CD14-positive monocyte (primary cell): Measurements from ENCODE around the gene PRCD. TPM values are rescaled to one million over a fixed set of nuclear protein-coding genes. Genes with fewer than 3 reads are reported as not detected.

ENCODE experiments used
- DNase-seq, 3 donors: peaks; one replicate each; pipeline ENCODE4 v3.0.0-alpha.2; 2011 to 2022
- H2AFZ ChIP-seq: 2 replicates; pipeline ENCODE4 v1.6.0; 2012; ENCODE audit warnings: mild to moderate bottlenecking, low read depth, low read length, inconsistent platforms; ENCODE audit not compliant: insufficient read depth, poor library complexity, severe bottlenecking
- H3K27ac ChIP-seq, 2 donors: 1 replicate in 1 of 2; 2 replicates in 1 of 2; pipeline ENCODE4 v1.5.1; 2012 to 2013; ENCODE audit warnings: low read length in 2 of 2, control low read depth in 1 of 2, inconsistent platforms in 1 of 2, low read depth in 1 of 2, mild to moderate bottlenecking in 1 of 2
- H3K27me3 ChIP-seq, 2 donors: one replicate each; pipeline versions ENCODE4 v1.6.0 to v1.6.1; 2011 to 2013; ENCODE audit warnings: low read length in 2 of 2; ENCODE audit not compliant: control insufficient read depth in 2 of 2, insufficient read depth in 2 of 2
- H3K36me3 ChIP-seq, 2 donors: replicated peaks in 1 of 2; 1 replicate in 1 of 2; 2 replicates in 1 of 2; pipeline versions ENCODE4 v1.5.1 to v1.6.1; 2012 to 2013; ENCODE audit warnings: low read length in 2 of 2, control low read depth in 1 of 2, inconsistent platforms in 1 of 2, mild to moderate bottlenecking in 1 of 2; ENCODE audit not compliant: insufficient read depth in 2 of 2, control insufficient read depth in 1 of 2
- H3K4me1 ChIP-seq, 2 donors: 1 replicate in 1 of 2; 2 replicates in 1 of 2; pipeline versions ENCODE4 v1.5.1 to v1.6.1; 2012 to 2013; ENCODE audit warnings: low read length in 2 of 2, control low read depth in 1 of 2, inconsistent platforms in 1 of 2, mild to moderate bottlenecking in 1 of 2, moderate library complexity in 1 of 2; ENCODE audit not compliant: insufficient read depth in 2 of 2, control insufficient read depth in 1 of 2
- H3K4me2 ChIP-seq: replicated peaks from 2 replicates; pipeline ENCODE3; 2012; ENCODE audit warnings: low read length, moderate library complexity, mild to moderate bottlenecking; ENCODE audit not compliant: poor library complexity, severe bottlenecking; ENCODE audit errors: extremely low read depth
- H3K4me3 ChIP-seq, 3 experiments: fragments of 200-600 bp in 1 of 3; sonication (generic) in 1 of 3; replicated peaks in 1 of 3; 1 replicate in 2 of 3; 2 replicates in 1 of 3; pipeline ENCODE4 v1.5.1; 2011 to 2013; ENCODE audit warnings: low read length in 3 of 3, mild to moderate bottlenecking in 3 of 3, control low read depth in 2 of 3, low read depth in 2 of 3, inconsistent platforms in 1 of 3, moderate library complexity in 1 of 3
- H3K79me2 ChIP-seq: 2 replicates; pipeline ENCODE4 v1.6.0; 2012; ENCODE audit warnings: mild to moderate bottlenecking, control low read depth, inconsistent platforms, low read length, moderate library complexity; ENCODE audit not compliant: insufficient read depth
- H3K9ac ChIP-seq: 2 replicates; pipeline ENCODE4 v1.6.0; 2017; ENCODE audit warnings: low read length, mild to moderate bottlenecking; ENCODE audit not compliant: insufficient read depth, poor library complexity, severe bottlenecking
- H3K9me3 ChIP-seq, 2 donors: replicated peaks in 1 of 2; 1 replicate in 1 of 2; 2 replicates in 1 of 2; pipeline versions ENCODE4 v1.5.1 to v1.6.1; 2012 to 2013; ENCODE audit warnings: low read length in 2 of 2, control low read depth in 1 of 2; ENCODE audit not compliant: control insufficient read depth in 1 of 2, insufficient read depth in 1 of 2
- H4K20me1 ChIP-seq: 2 replicates; pipeline ENCODE4 v1.6.0; 2012; ENCODE audit warnings: mild to moderate bottlenecking, low read length, control low read depth, moderate library complexity; ENCODE audit not compliant: insufficient read depth
- H3K27ac Mint-ChIP-seq, 7 donors: one replicate each; pipeline ENCODE4 v1.8.0; 2020; ENCODE audit warnings: mild to moderate bottlenecking in 7 of 7, mixed read lengths in 7 of 7, moderate library complexity in 6 of 7, inconsistent platforms in 2 of 7
- H3K27me3 Mint-ChIP-seq, 3 donors: one replicate each; pipeline ENCODE4 v1.8.0; 2021 to 2022; ENCODE audit warnings: low read depth in 3 of 3, mild to moderate bottlenecking in 3 of 3, mixed read lengths in 3 of 3, moderate library complexity in 3 of 3, inconsistent platforms in 1 of 3
- H3K36me3 Mint-ChIP-seq, 2 donors: one replicate each; pipeline ENCODE4 v1.8.0; 2020; ENCODE audit warnings: mixed read lengths in 2 of 2, inconsistent platforms in 1 of 2, mild to moderate bottlenecking in 1 of 2
- H3K4me1 Mint-ChIP-seq: one replicate; pipeline ENCODE4 v1.8.0; 2020; ENCODE audit warnings: mild to moderate bottlenecking, mixed read lengths
- H3K4me3 Mint-ChIP-seq, 2 donors: one replicate each; pipeline ENCODE4 v1.8.0; 2020; ENCODE audit warnings: mild to moderate bottlenecking in 2 of 2, mixed read lengths in 2 of 2, moderate library complexity in 1 of 2
- H3K9me3 Mint-ChIP-seq, 7 donors: one replicate each; pipeline ENCODE4 v1.8.0; 2020 to 2022; ENCODE audit warnings: mixed read lengths in 7 of 7, mild to moderate bottlenecking in 6 of 7, moderate library complexity in 6 of 7, inconsistent platforms in 2 of 7
- WGBS: methylation state at CpG from one replicate; pipeline ENCODE4 v1.1.5; 2013; ENCODE audit warnings: missing lambda C conversion rate; ENCODE audit not compliant: insufficient coverage; 5-methylcytosine and 5-hydroxymethylcytosine counted together
- intact Hi-C, 2 donors: fragments of 100-400 bp; cut with micrococcal nuclease; formaldehyde crosslinking; loops; one replicate each; pipeline versions ENCODE4 v1.15.0 to v1.15.1; 2023
- polyA plus RNA-seq, 3 donors: library from polyadenylated mRNA; depleted of rRNA in 1 of 3; unstranded in 2 of 3; stranded (reverse) in 1 of 3; fragments of 300-500 nt in 2 of 3; fragments of >200 nt in 1 of 3; fragmentation: Illumina TruSeq in 2 of 3; gene quantifications; 1 replicate in 2 of 3; 2 replicates in 1 of 3; pipeline ENCODE4 v1.2.3, GENCODE V29; 2012 to 2021
- TF ChIP-seq, protein P1 (sequence below): fragments of 200-600 bp; IDR thresholded peaks from one replicate; pipeline ENCODE4 v1.8.0; 2022; ENCODE audit warnings: antibody characterized with exemption, mild to moderate bottlenecking

The PRCD gene
- polyA plus RNA-seq, 3 donors = not detected

GRCh38 chr17:76495663-76496400, 44.0 kb upstream of the PRCD start:
- Histone ChIP-seq H3K4me2 (no peak overlapping the region), H3K4me3 (no peak overlapping the region), H3K9me3 (no peaks in the 10 kb centered on the region), H2AFZ (no peak overlapping the region), H3K27me3 (no peaks in the 10 kb centered on the region), H3K27ac (peak overlapping the region; percentile 99), H3K4me1 (peaks cover 89 to 95% of the 10 kb centered on the region in 2 donors), H3K36me3 (peaks cover 17 to 29% of the 10 kb centered on the region in 2 donors), H3K9ac (no peak overlapping the region), H3K79me2 (peaks cover 76% of the 10 kb centered on the region), H4K20me1 (no peaks in the 10 kb centered on the region)
- peaks cover 40 to 49% of the 10 kb centered on the region in 2 donors for H3K36me3 Mint-ChIP-seq
- TF ChIP-seq, protein P1, sequence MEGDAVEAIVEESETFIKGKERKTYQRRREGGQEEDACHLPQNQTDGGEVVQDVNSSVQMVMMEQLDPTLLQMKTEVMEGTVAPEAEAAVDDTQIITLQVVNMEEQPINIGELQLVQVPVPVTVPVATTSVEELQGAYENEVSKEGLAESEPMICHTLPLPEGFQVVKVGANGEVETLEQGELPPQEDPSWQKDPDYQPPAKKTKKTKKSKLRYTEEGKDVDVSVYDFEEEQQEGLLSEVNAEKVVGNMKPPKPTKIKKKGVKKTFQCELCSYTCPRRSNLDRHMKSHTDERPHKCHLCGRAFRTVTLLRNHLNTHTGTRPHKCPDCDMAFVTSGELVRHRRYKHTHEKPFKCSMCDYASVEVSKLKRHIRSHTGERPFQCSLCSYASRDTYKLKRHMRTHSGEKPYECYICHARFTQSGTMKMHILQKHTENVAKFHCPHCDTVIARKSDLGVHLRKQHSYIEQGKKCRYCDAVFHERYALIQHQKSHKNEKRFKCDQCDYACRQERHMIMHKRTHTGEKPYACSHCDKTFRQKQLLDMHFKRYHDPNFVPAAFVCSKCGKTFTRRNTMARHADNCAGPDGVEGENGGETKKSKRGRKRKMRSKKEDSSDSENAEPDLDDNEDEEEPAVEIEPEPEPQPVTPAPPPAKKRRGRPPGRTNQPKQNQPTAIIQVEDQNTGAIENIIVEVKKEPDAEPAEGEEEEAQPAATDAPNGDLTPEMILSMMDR = no peak
- peaks cover 0 to 2% (median 0%) of the 10 kb centered on the region in 3 donors for H3K27me3 Mint-ChIP-seq
- 95% methylated on average over 16 of the region's 16 CpGs for WGBS
- H3K4me3 Mint-ChIP-seq = no peak overlapping the region
- intact Hi-C loops = no loop called here
- no peaks in the 10 kb centered on the region for H3K9me3 Mint-ChIP-seq
- DNase-seq = no peak
- H3K4me1 Mint-ChIP-seq = peaks cover 89% of the 10 kb centered on the region
- peak overlapping the region in 6 of 7 donors; percentile 25 to 100 (median 62) for H3K27ac Mint-ChIP-seq

DNA sequence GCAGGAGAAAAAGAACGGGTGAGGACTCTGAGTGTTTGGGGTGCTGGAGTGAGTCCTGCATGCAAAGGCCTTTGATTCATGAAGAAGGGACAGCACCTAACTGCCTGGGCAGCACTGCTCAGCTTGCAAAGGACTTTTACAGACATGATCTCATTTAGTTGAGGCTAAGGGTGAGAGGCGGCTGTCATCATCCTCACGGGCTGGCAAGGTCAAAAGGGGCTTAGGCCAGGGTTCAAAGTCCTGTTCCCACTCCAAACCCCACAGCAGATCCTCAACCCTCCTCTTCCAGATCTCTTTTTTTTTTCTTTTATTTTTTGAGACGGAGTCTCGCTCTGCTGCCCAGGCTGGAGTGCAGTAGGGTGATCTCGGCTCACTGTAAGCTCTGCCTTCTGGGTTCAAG, 43.4 kb upstream of the PRCD start:
- Histone ChIP-seq H3K9me3 (no peaks in the 10 kb centered on the region), H3K27me3 (no peaks in the 10 kb centered on the region), H3K4me3 (no peak overlapping the region), H3K4me1 (peaks cover 83 to 90% of the 10 kb centered on the region in 2 donors), H3K79me2 (peaks cover 76% of the 10 kb centered on the region), H3K4me2 (no peak overlapping the region), H4K20me1 (no peaks in the 10 kb centered on the region), H3K27ac (peak overlapping the region; percentile 0 to 99), H3K36me3 (peaks cover 17 to 29% of the 10 kb centered on the region in 2 donors), H3K9ac (no peak overlapping the region), H2AFZ (no peak overlapping the region)
- peaks cover 0 to 2% (median 0%) of the 10 kb centered on the region in 3 donors for H3K27me3 Mint-ChIP-seq
- no peak overlapping the region for H3K4me3 Mint-ChIP-seq
- intact Hi-C loops = no loop called here
- WGBS = 92% methylated on average over 2 of the region's 6 CpGs
- no peaks in the 10 kb centered on the region for H3K9me3 Mint-ChIP-seq
- H3K27ac Mint-ChIP-seq = peak overlapping the region in 5 of 7 donors; percentile 25 to 100 (median 45)
- no peak for DNase-seq
- TF ChIP-seq, protein P1 = no peak
- peaks cover 84% of the 10 kb centered on the region for H3K4me1 Mint-ChIP-seq
- peaks cover 40 to 49% of the 10 kb centered on the region in 2 donors for H3K36me3 Mint-ChIP-seq
